HAP-1 (cell line): ENCODE results near the gene NUDT14.

Source experiments
- DNase-seq, 2 experiments: peaks; one replicate each; pipeline ENCODE4 v3.0.0-alpha.2; 2016 to 2020; ENCODE audit warnings: low spot score in 2 of 2
- H3K27me3 ChIP-seq: fragments of 250-450 bp; sonication (Bioruptor Pico); 2 replicates; pipeline ENCODE4 v1.5.1; 2020; ENCODE audit warnings: low read depth, mild to moderate bottlenecking, moderate library complexity
- H3K36me3 ChIP-seq: fragments of 250-450 bp; sonication (Bioruptor Pico); replicated peaks from 2 replicates; pipeline ENCODE4 v1.5.1; 2020; ENCODE audit warnings: mild to moderate bottlenecking
- H3K4me1 ChIP-seq: fragments of 250-450 bp; sonication (Bioruptor Pico); 2 replicates; pipeline ENCODE4 v1.5.1; 2020; ENCODE audit warnings: mild to moderate bottlenecking
- H3K4me3 ChIP-seq: fragments of 250-450 bp; sonication (Bioruptor Pico); 2 replicates; pipeline ENCODE4 v1.5.1; 2020; ENCODE audit warnings: mild to moderate bottlenecking, moderate library complexity
- H3K9me3 ChIP-seq: fragments of 250-450 bp; sonication (Bioruptor Pico); 2 replicates; pipeline ENCODE4 v1.5.1; 2020; ENCODE audit warnings: mild to moderate bottlenecking, moderate library complexity
- in situ Hi-C: fragments of 300-500 bp; cut with MboI; formaldehyde crosslinking; loops from 3 replicates; pipeline ENCODE4 v1.14.3; 2020; ENCODE audit warnings: low sequenced_read_pairs, inconsistent platforms, mixed read lengths

Gene NUDT14

GRCh38 chr14:105159344-105159743 is 21.8 kb downstream of the NUDT14 start:
- no peak for DNase-seq
- H3K4me3 ChIP-seq = no peak overlapping the region
- H3K36me3 ChIP-seq = peaks cover 16% of the 10 kb centered on the region
- no peaks in the 10 kb centered on the region for H3K4me1 ChIP-seq
- in situ Hi-C loops = no loop called here
- no peaks in the 10 kb centered on the region for H3K9me3 ChIP-seq
- no peaks in the 10 kb centered on the region for H3K27me3 ChIP-seq

GRCh38 chr14:105158794-105159193 is 22.3 kb downstream of the NUDT14 start:
- no peaks in the 10 kb centered on the region for H3K27me3 ChIP-seq
- H3K36me3 ChIP-seq = peaks cover 19% of the 10 kb centered on the region
- no peaks in the 10 kb centered on the region for H3K4me1 ChIP-seq
- DNase-seq = no peak
- no peaks in the 10 kb centered on the region for H3K9me3 ChIP-seq
- in situ Hi-C loops = no loop called here
- no peak overlapping the region for H3K4me3 ChIP-seq

- H3K4me3 ChIP-seq = no peak overlapping the region
- no peaks in the 10 kb centered on the region for H3K4me1 ChIP-seq
- H3K9me3 ChIP-seq = no peaks in the 10 kb centered on the region
- no peaks in the 10 kb centered on the region for H3K27me3 ChIP-seq
- in situ Hi-C loops = no loop called here
- DNase-seq = no peak
- peaks cover 20% of the 10 kb centered on the region for H3K36me3 ChIP-seq
These were observed 23.2 kb downstream of the NUDT14 start for GRCh38 chr14:105157872-105158271.

GRCh38 chr14:105156414-105157375 is 24.4 kb downstream of the NUDT14 start:
- no peaks in the 10 kb centered on the region for H3K4me1 ChIP-seq
- no peaks in the 10 kb centered on the region for H3K9me3 ChIP-seq
- no peak overlapping the region for H3K4me3 ChIP-seq
- in situ Hi-C loops = no loop called here
- H3K27me3 ChIP-seq = no peaks in the 10 kb centered on the region
- DNase-seq = no peak
- peaks cover 24% of the 10 kb centered on the region for H3K36me3 ChIP-seq

GRCh38 chr14:105155681-105156413 is 25.3 kb downstream of the NUDT14 start:
- Histone ChIP-seq H3K27me3 (no peaks in the 10 kb centered on the region), H3K4me1 (no peaks in the 10 kb centered on the region)
- in situ Hi-C loops = no loop called here

GRCh38 chr14:105155071-105155651 is 26.0 kb downstream of the NUDT14 start:
- H3K36me3 ChIP-seq = peaks cover 31% of the 10 kb centered on the region
- no peak overlapping the region for H3K4me3 ChIP-seq
- no peak for DNase-seq
- H3K27me3 ChIP-seq = no peaks in the 10 kb centered on the region
- H3K4me1 ChIP-seq = no peaks in the 10 kb centered on the region
- no peaks in the 10 kb centered on the region for H3K9me3 ChIP-seq
- in situ Hi-C loops = no loop called here

More at GRCh38 chr14:105155681-105156413, 25.3 kb downstream of the NUDT14 start:
- Histone ChIP-seq H3K36me3 (peaks cover 29% of the 10 kb centered on the region), H3K4me3 (no peak overlapping the region), H3K9me3 (no peaks in the 10 kb centered on the region)
- DNase-seq = no peak

GRCh38 chr14:105154476-105154871 is 26.6 kb downstream of the NUDT14 start:
- peaks cover 32% of the 10 kb centered on the region for H3K36me3 ChIP-seq
- no peaks in the 10 kb centered on the region for H3K4me1 ChIP-seq
- H3K4me3 ChIP-seq = no peak overlapping the region
- no peaks in the 10 kb centered on the region for H3K9me3 ChIP-seq
- no peaks in the 10 kb centered on the region for H3K27me3 ChIP-seq
- in situ Hi-C loops = no loop called here
- no peak for DNase-seq

GRCh38 chr14:105153739-105154475 is 27.2 kb downstream of the NUDT14 start:
- no peak overlapping the region for H3K4me3 ChIP-seq
- no peak for DNase-seq
- in situ Hi-C loops = no loop called here
- H3K9me3 ChIP-seq = no peaks in the 10 kb centered on the region
- H3K36me3 ChIP-seq = peaks cover 36% of the 10 kb centered on the region
- no peaks in the 10 kb centered on the region for H3K4me1 ChIP-seq
- H3K27me3 ChIP-seq = no peaks in the 10 kb centered on the region

GRCh38 chr14:105153331-105153731 is 27.8 kb downstream of the NUDT14 start:
- Histone ChIP-seq H3K4me3 (no peak overlapping the region), H3K4me1 (no peaks in the 10 kb centered on the region)

GRCh38 chr14:105152794-105153241 is 28.3 kb downstream of the NUDT14 start:
- Histone ChIP-seq H3K27me3 (no peaks in the 10 kb centered on the region), H3K4me1 (no peaks in the 10 kb centered on the region)
- in situ Hi-C loops = no loop called here

More at GRCh38 chr14:105153331-105153731, 27.8 kb downstream of the NUDT14 start:
- Histone ChIP-seq H3K9me3 (no peaks in the 10 kb centered on the region), H3K36me3 (peaks cover 36% of the 10 kb centered on the region), H3K27me3 (no peaks in the 10 kb centered on the region)
- DNase-seq = no peak
- in situ Hi-C loops = no loop called here

GRCh38 chr14:105151838-105152793 is 29.0 kb downstream of the NUDT14 start:
- Histone ChIP-seq H3K9me3 (no peaks in the 10 kb centered on the region), H3K36me3 (peaks cover 41% of the 10 kb centered on the region), H3K4me3 (no peak overlapping the region), H3K4me1 (no peaks in the 10 kb centered on the region), H3K27me3 (no peaks in the 10 kb centered on the region)
- in situ Hi-C loops = no loop called here
- no peak for DNase-seq

More at GRCh38 chr14:105152794-105153241, 28.3 kb downstream of the NUDT14 start:
- DNase-seq = no peak
- peaks cover 40% of the 10 kb centered on the region for H3K36me3 ChIP-seq
- no peak overlapping the region for H3K4me3 ChIP-seq
- H3K9me3 ChIP-seq = no peaks in the 10 kb centered on the region

GRCh38 chr14:105151084-105151837 is 29.9 kb downstream of the NUDT14 start:
- no peak for DNase-seq
- in situ Hi-C loops = no loop called here
- Histone ChIP-seq H3K4me3 (no peak overlapping the region), H3K27me3 (no peaks in the 10 kb centered on the region), H3K4me1 (no peaks in the 10 kb centered on the region), H3K9me3 (no peaks in the 10 kb centered on the region), H3K36me3 (peaks cover 50% of the 10 kb centered on the region)
